GM12865 (cell line): ENCODE results near the gene ATP5ME.

Source experiments
- DNase-seq: peaks from one replicate; pipeline ENCODE4 v3.0.0; 2010; ENCODE audit warnings: low read depth
- H3K4me3 ChIP-seq: 2 replicates; pipeline ENCODE4 v1.5.1; 2011; ENCODE audit warnings: mild to moderate bottlenecking, low read depth, low read length, control low read depth
- CTCF ChIP-seq: IDR thresholded peaks from 2 replicates; pipeline ENCODE4 v1.5.1; 2011; ENCODE audit warnings: low read length, control low read depth, low read depth, inconsistent platforms; ENCODE audit not compliant: insufficient read depth; ENCODE audit errors: missing control alignments

ATP5ME gene

GRCh38 chr4:665751-666435 lies 8.2 kb downstream of the ATP5ME start:
- DNase-seq: no peak
- TF ChIP-seq CTCF: no peak
- H3K4me3 ChIP-seq: no peak overlapping the region

- TF ChIP-seq CTCF: no peak
- no peak for DNase-seq
- H3K4me3 ChIP-seq: no peak overlapping the region
These were observed 8.7 kb downstream of the ATP5ME start for GRCh38 chr4:665381-665750.

- DNase-seq: no peak
- no peak for TF ChIP-seq CTCF
- H3K4me3 ChIP-seq: peak overlapping the region; percentile 64; the same call in 1 of the 2 replicates
These were observed 9.3 kb downstream of the ATP5ME start for GRCh38 chr4:664713-665231.

GRCh38 chr4:663438-664428 lies 10.3 kb downstream of the ATP5ME start:
- peak; percentile 3 for TF ChIP-seq CTCF
- peak overlapping the region; percentile 64 for H3K4me3 ChIP-seq
- DNase-seq: peak; percentile 72

GRCh38 chr4:663046-663437 lies 11.0 kb downstream of the ATP5ME start:
- peak overlapping the region; percentile 64 for H3K4me3 ChIP-seq
- no peak for DNase-seq
- no peak for TF ChIP-seq CTCF

GRCh38 chr4:661881-662761 lies 12.0 kb downstream of the ATP5ME start:
- DNase-seq: no peak
- no peak for TF ChIP-seq CTCF
- H3K4me3 ChIP-seq: no peak overlapping the region
